ENCODE results near the gene STIP1. TPM values are rescaled to one million over a fixed set of nuclear protein-coding genes. Genes with fewer than 3 reads are reported as not detected.

The STIP1 gene
- total RNA-seq, 1 experiment from 2014 or later: 338 TPM

DNA sequence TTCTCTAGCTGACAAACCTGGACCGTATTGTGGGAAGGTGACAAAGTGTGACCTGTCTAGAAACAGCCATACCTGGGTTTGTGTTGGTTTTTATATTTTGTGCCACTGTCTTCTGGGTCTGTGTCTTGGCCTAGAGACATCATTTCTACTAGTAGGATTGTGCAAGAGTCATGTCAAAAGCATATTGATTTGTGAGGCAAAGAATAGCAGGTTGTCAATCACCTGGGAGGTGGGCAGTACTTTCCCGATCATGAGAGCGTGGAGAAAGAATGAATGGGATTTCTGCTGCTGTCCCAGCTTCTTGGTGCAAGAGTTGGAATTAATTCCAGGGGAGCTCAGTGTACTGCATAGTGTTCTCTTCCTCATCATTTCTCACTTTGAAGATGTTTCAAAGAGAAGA, 15.6 kb downstream of the STIP1 start:
- Histone ChIP-seq H3K9me3 (ENCODE audit: control insufficient read depth, low read depth, low read length) (no peaks in the 10 kb centered on the region), H2BK12ac (ENCODE audit: insufficient read length, low read depth, low read length) (no peak overlapping the region), H3K4ac (ENCODE audit: low read depth, low read length) (no peak overlapping the region), H3K27ac (ENCODE audit: insufficient read length, low read depth, low read length) (no peak overlapping the region), H3K4me1 (ENCODE audit: insufficient read depth, low read length) (no peaks in the 10 kb centered on the region), H2BK120ac (ENCODE audit: low read depth, low read length, poor library complexity, severe bottlenecking) (no peak overlapping the region), H4K8ac (replicated peaks; ENCODE audit: insufficient read length, low read depth, low read length) (no peak overlapping the region), H3K18ac (ENCODE audit: insufficient read length, low read depth, low read length) (no peak overlapping the region), H4K5ac (ENCODE audit: insufficient read length, low read depth, low read length) (no peak overlapping the region), H3K79me2 (ENCODE audit: insufficient read depth, low read length) (no peaks in the 10 kb centered on the region), H3K4me2 (ENCODE audit: insufficient read depth, insufficient read length, low read length) (no peak overlapping the region), H3K56ac (ENCODE audit: insufficient read length, low read depth, low read length) (no peak overlapping the region), H2AFZ (ENCODE audit: low read length) (no peak overlapping the region), H3T11ph (ENCODE audit: low read length) (no peak overlapping the region), H3K79me1 (ENCODE audit: insufficient read depth, low read depth, low read length, poor library complexity, severe bottlenecking) (no peaks in the 10 kb centered on the region), H2AK5ac (ENCODE audit: insufficient read length, low read length) (no peak overlapping the region), H2BK20ac (ENCODE audit: low read depth, low read length, poor library complexity, severe bottlenecking) (no peak overlapping the region), H3K14ac (ENCODE audit: insufficient read depth, low read length) (no peak overlapping the region), H2BK5ac (ENCODE audit: insufficient read length, low read length) (no peak overlapping the region), H3K23me2 (ENCODE audit: insufficient read length, low read depth, low read length, poor library complexity, severe bottlenecking) (no peaks in the 10 kb centered on the region), H3K27me3 (ENCODE audit: insufficient read depth, low read length) (no peaks in the 10 kb centered on the region), H4K20me1 (ENCODE audit: control insufficient read depth, insufficient read depth, insufficient read length) (no peaks in the 10 kb centered on the region), H3K23ac (ENCODE audit: insufficient read length, low read depth, low read length) (no peak overlapping the region), H3K9ac (ENCODE audit: extremely low read depth, insufficient read length, low read length) (no peak overlapping the region), H2BK15ac (ENCODE audit: low read depth, low read length) (no peak overlapping the region), H4K91ac (ENCODE audit: insufficient read length, low read depth, low read length) (no peak overlapping the region)
- TF ChIP-seq CTCF (conservative IDR thresholded peaks at IDR 0.05): no peak
- Mint-ChIP-seq H3K36me3 (ENCODE audit: insufficient read depth in 1 of 3, low read depth in 3 of 3) (peaks cover 57 to 95% (median 89%) of the 10 kb centered on the region in 3 experiments; a peak in 6 of 7 replicates), H3K9me3 (no peaks in the 10 kb centered on the region; a peak in 1 of 5 replicates), H3K27ac (no peak overlapping the region), H3K4me1 (peaks cover 13 to 14% of the 10 kb centered on the region in 2 experiments), H3K27me3 (ENCODE audit: low read depth) (no peaks in the 10 kb centered on the region), H3K4me3 (no peak overlapping the region)
- DNase-seq: no peak
- no CpG with 5 or more reads among the region's 3 CpGs for WGBS (ENCODE audit: extremely low coverage, insufficient read length, low lambda C conversion rate)

Data from H9 (cell line).